ENCODE results near the gene PDE3B.

DNA sequence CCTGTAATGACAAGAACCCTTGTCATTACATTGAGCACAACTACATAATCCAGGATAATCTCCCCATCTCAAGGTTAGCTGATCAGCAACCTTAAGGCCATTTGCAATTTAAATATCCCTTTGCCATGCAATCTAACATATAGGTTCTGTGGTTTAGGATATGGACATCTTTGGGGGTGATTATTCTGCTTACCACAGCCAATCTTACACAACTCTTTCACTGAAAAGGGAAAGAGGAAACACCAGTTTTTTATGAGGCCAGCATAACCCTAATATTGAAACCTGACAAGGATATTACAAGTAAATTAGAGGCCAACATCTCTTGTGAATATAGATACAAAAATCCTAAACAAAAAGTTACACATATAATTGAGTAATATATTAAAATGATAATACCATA, 169.9 kb downstream of the PDE3B start:
- TF ChIP-seq, protein P1, sequence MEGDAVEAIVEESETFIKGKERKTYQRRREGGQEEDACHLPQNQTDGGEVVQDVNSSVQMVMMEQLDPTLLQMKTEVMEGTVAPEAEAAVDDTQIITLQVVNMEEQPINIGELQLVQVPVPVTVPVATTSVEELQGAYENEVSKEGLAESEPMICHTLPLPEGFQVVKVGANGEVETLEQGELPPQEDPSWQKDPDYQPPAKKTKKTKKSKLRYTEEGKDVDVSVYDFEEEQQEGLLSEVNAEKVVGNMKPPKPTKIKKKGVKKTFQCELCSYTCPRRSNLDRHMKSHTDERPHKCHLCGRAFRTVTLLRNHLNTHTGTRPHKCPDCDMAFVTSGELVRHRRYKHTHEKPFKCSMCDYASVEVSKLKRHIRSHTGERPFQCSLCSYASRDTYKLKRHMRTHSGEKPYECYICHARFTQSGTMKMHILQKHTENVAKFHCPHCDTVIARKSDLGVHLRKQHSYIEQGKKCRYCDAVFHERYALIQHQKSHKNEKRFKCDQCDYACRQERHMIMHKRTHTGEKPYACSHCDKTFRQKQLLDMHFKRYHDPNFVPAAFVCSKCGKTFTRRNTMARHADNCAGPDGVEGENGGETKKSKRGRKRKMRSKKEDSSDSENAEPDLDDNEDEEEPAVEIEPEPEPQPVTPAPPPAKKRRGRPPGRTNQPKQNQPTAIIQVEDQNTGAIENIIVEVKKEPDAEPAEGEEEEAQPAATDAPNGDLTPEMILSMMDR (IDR thresholded peaks at IDR 0.05): no peak
- TF ChIP-seq POLR2AphosphoS5 (IDR thresholded peaks at IDR 0.05): no peak

All from prostate gland (tissue), 2 donors.